HepG2 (cell line): ENCODE results near the gene UBC. TPM values are rescaled to one million over a fixed set of nuclear protein-coding genes. Genes with fewer than 3 reads are reported as not detected.

Source experiments
- ADNP ChIP-seq: sonication (generic); formaldehyde crosslinking; IDR thresholded peaks from 2 replicates; pipeline ENCODE4 v1.4.0; 2020; ENCODE audit warnings: missing genetic modification reagents
- AKNA ChIP-seq: sonication (generic); formaldehyde crosslinking; IDR thresholded peaks from 2 replicates; pipeline ENCODE4 v1.4.0; 2020; ENCODE audit warnings: missing genetic modification reagents, borderline replicate concordance
- ASH2L ChIP-seq: fragments of 300-600, 200-600 bp; sonication (generic); IDR thresholded peaks from 2 replicates; pipeline ENCODE4 v1.7.0; 2017; ENCODE audit warnings: low read depth, mild to moderate bottlenecking, moderate library complexity, mixed read lengths, low read length; ENCODE audit not compliant: insufficient read length
- EHMT2 ChIP-seq: fragments of 200-600 bp; sonication (generic); IDR thresholded peaks from 2 replicates; pipeline ENCODE4 v1.7.0; 2017; ENCODE audit warnings: antibody characterized with exemption, low read depth, low read length, borderline replicate concordance
- ELK4 ChIP-seq: sonication (generic); formaldehyde crosslinking; IDR thresholded peaks from 2 replicates; pipeline ENCODE4 v1.9.0; 2021; ENCODE audit warnings: missing genetic modification reagents, borderline replicate concordance
- JUN ChIP-seq: sonication (generic); formaldehyde crosslinking; IDR thresholded peaks from 2 replicates; pipeline ENCODE4 v1.4.0; 2020; ENCODE audit warnings: mild to moderate bottlenecking, missing genetic modification reagents
- ONECUT2 ChIP-seq: sonication (generic); formaldehyde crosslinking; IDR thresholded peaks from 2 replicates; pipeline ENCODE4 v1.4.0; 2020; ENCODE audit warnings: missing genetic modification reagents
- RAD21 ChIP-seq: fragments of 450-650 bp; formaldehyde crosslinking; IDR thresholded peaks from 2 replicates; pipeline ENCODE4 v1.5.0; 2020; ENCODE audit warnings: mild to moderate bottlenecking
- RXRB ChIP-seq: IDR thresholded peaks from 2 replicates; pipeline ENCODE4 v1.6.1; 2016; ENCODE audit warnings: borderline replicate concordance, missing genetic modification reagents, missing compliant biosample characterization
- TP53 ChIP-seq: sonication (generic); formaldehyde crosslinking; conservative IDR thresholded peaks from 2 replicates; pipeline ENCODE4 v1.4.0; 2020; ENCODE audit warnings: missing genetic modification reagents
- TRIM22 ChIP-seq: fragments of 450-650 bp; IDR thresholded peaks from 2 replicates; pipeline ENCODE4 v1.6.1; 2017
- ZFP37 ChIP-seq: sonication (generic); formaldehyde crosslinking; IDR thresholded peaks from 2 replicates; pipeline ENCODE4 v1.4.0; 2020; ENCODE audit warnings: missing genetic modification reagents, borderline replicate concordance
- ZFP82 ChIP-seq: sonication (generic); formaldehyde crosslinking; IDR thresholded peaks from 2 replicates; pipeline ENCODE4 v1.5.1; 2020; ENCODE audit warnings: mild to moderate bottlenecking, missing genetic modification reagents, borderline replicate concordance
- ZNF317 ChIP-seq: sonication (generic); formaldehyde crosslinking; IDR thresholded peaks from 2 replicates; pipeline ENCODE4 v1.5.0; 2020; ENCODE audit warnings: mild to moderate bottlenecking, missing genetic modification reagents
- ZNF441 ChIP-seq: sonication (generic); formaldehyde crosslinking; IDR thresholded peaks from 2 replicates; pipeline ENCODE4 v1.7.0; 2021; ENCODE audit warnings: missing genetic modification reagents, borderline replicate concordance
- ZNF557 ChIP-seq: sonication (generic); formaldehyde crosslinking; IDR thresholded peaks from 2 replicates; pipeline ENCODE4 v1.4.0; 2020; ENCODE audit warnings: missing genetic modification reagents
- ZNF639 ChIP-seq: conservative IDR thresholded peaks from 2 replicates; pipeline ENCODE4 v1.6.1; 2018; ENCODE audit warnings: missing genetic modification reagents
- ZNF670 ChIP-seq: sonication (generic); formaldehyde crosslinking; IDR thresholded peaks from 2 replicates; pipeline ENCODE4 v1.8.0; 2022; ENCODE audit warnings: mild to moderate bottlenecking, missing genetic modification reagents, borderline replicate concordance
- ZNF7 ChIP-seq: IDR thresholded peaks from 2 replicates; pipeline ENCODE4 v1.6.1; 2016; ENCODE audit warnings: missing biosample characterization, missing genetic modification reagents
- ZNF777 ChIP-seq: sonication (generic); formaldehyde crosslinking; IDR thresholded peaks from 2 replicates; pipeline ENCODE4 v1.4.0; 2020; ENCODE audit warnings: missing genetic modification reagents
- ZNF781 ChIP-seq: sonication (generic); formaldehyde crosslinking; IDR thresholded peaks from 2 replicates; pipeline ENCODE4 v1.5.1; 2020; ENCODE audit warnings: borderline replicate concordance, mild to moderate bottlenecking, missing genetic modification reagents; ENCODE audit errors: not compliant biosample characterization
- polyA plus RNA-seq, 8 experiments: library from polyadenylated mRNA; depleted of rRNA in 3 of 8; stranded (reverse) in 7 of 8; unstranded in 1 of 8; fragments of >200 nt; fragmentation: Illumina TruSeq in 4 of 8; extraction: Trizol in 4 of 8; gene quantifications; 2 replicates each; pipeline versions ENCODE4 v1.2.1 to v1.2.3, GENCODE V29; 2011 to 2016; ENCODE audit warnings: low read depth in 4 of 8, missing spikeins in 1 of 8, mixed read lengths in 1 of 8; ENCODE audit not compliant: insufficient read depth in 1 of 8
- total RNA-seq, 5 experiments: library from RNA; depleted of rRNA; stranded (reverse); fragments of >200 nt; fragmentation: Illumina TruSeq; extraction: Trizol; gene quantifications; 2 replicates each; pipeline ENCODE4 v1.2.3, GENCODE V29; 2016; ENCODE audit warnings: low read depth in 1 of 5

Gene UBC
- total and polyA plus RNA-seq, 2 of the 13 experiments (the other 11 are each of a cell fraction or from before 2014, with no cell fraction given), result 805 to 1,432 TPM

GRCh38 chr12:124904306-124905098, 9.9 kb downstream of the UBC start (continued):
- TF ChIP-seq AKNA (no peak), TP53 (CRISPR knock-in tag) (no peak), ZNF670 (peak; percentile 32; the same call in 1 of the 2 replicates), RXRB (peak; percentile 65; the same call in 1 of the 2 replicates), EHMT2 (no peak), ELK4 (CRISPR knock-in tag) (no peak), ZNF639 (CRISPR knock-in tag) (no peak), ZNF781 (no peak), ZNF317 (CRISPR knock-in tag) (peak; percentile 35; the same call in 1 of the 2 replicates), ZNF777 (CRISPR knock-in tag) (no peak), ZNF441 (no peak; the same call in 1 of the 2 replicates), TRIM22 (no peak), ASH2L (peak; percentile 61), ZFP37 (CRISPR knock-in tag) (peak; percentile 92; the same call in 1 of the 2 replicates), ONECUT2 (CRISPR knock-in tag) (no peak), ZNF7 (CRISPR knock-in tag) (no peak), ZNF557 (CRISPR knock-in tag) (peak; percentile 85; the same call in 1 of the 2 replicates), RAD21 (CRISPR knock-in tag) (peak; percentile 27; the same call in 1 of the 2 replicates), ADNP (CRISPR knock-in tag) (no peak), JUN (no peak), ZFP82 (CRISPR knock-in tag) (no peak)
